Muscle layer of colon (tissue), 2 donors: Measurements from ENCODE around the gene SERPINA6.
"Not testable (repeated sequence)": the region's sequence is repeated elsewhere in the genome, so short reads cannot be mapped to it uniquely, and the experiment has no call there.

Source experiments
- H3K27ac ChIP-seq: one replicate; pipeline ENCODE4 v1.7.0; 2013; ENCODE audit warnings: low read depth, mild to moderate bottlenecking, low read length, moderate library complexity
- H3K27me3 ChIP-seq, 2 donors: one replicate each; pipeline ENCODE4 v1.7.0; 2013; ENCODE audit warnings: low read length in 2 of 2, mild to moderate bottlenecking in 2 of 2; ENCODE audit not compliant: insufficient read depth in 2 of 2, control insufficient read depth in 1 of 2
- H3K36me3 ChIP-seq: one replicate; pipeline ENCODE4 v1.7.0; 2013; ENCODE audit warnings: mild to moderate bottlenecking, low read length; ENCODE audit not compliant: insufficient read depth
- H3K4me1 ChIP-seq: one replicate; pipeline ENCODE4 v1.7.0; 2013; ENCODE audit warnings: mild to moderate bottlenecking, low read length; ENCODE audit not compliant: insufficient read depth
- H3K4me3 ChIP-seq, 2 donors: one replicate each; pipeline ENCODE4 v1.7.0; 2013; ENCODE audit warnings: low read length in 2 of 2, low read depth in 1 of 2, mild to moderate bottlenecking in 1 of 2, moderate library complexity in 1 of 2
- H3K9ac ChIP-seq: one replicate; pipeline ENCODE4 v1.7.0; 2013; ENCODE audit warnings: low read length
- H3K9me3 ChIP-seq: one replicate; pipeline ENCODE4 v1.7.0; 2013; ENCODE audit warnings: mild to moderate bottlenecking, low read length
- donor health status: abdominal sarcoma.
- donor health status: Adenocarcinoma of cecum.

Gene SERPINA6, protein sequence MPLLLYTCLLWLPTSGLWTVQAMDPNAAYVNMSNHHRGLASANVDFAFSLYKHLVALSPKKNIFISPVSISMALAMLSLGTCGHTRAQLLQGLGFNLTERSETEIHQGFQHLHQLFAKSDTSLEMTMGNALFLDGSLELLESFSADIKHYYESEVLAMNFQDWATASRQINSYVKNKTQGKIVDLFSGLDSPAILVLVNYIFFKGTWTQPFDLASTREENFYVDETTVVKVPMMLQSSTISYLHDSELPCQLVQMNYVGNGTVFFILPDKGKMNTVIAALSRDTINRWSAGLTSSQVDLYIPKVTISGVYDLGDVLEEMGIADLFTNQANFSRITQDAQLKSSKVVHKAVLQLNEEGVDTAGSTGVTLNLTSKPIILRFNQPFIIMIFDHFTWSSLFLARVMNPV

DNA sequence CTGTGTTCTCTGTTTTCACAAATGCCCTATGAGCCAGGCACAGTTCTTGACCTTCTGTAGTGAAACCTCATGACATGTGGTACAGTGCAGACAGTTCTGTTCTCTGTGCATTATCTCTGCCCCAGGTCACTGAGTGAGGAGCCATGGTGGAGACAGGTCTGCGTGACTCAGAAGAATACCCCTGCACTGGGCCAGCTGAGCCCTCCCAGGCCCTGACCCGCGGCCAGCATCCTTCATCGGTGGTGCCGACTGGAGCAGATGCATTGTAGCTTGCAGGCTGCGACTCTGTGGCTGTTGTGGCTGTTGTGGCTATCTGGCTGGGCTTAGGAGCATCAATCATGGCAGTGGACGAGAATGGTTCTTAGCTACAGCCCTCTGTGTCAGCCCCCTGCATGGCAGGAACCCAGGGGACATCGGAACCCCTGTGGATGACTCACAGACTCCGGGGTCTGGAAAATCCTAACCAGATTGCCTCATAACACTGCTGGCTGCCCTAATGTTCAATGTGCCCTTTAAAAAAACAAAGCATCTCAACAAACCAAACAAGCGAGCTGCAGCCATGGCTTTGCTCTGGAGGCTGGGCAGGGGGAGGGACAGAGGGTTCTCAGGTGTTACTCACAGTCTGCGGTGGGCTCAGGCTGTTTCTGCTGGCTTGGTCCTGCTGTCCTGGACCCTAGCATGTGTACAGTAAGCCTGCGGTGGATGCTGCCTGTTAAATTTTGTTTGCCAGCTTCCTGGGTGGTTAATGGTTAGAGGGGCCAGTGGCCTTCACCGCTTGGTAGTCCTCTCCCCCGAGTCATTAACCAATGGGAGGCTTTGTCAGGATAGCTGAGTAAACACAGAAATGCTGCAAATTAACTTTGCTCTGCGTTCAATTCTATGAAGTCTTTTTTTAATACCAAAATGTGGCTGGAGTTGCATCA lies at the start of gene SERPINA6:
Gene SERPINA6, minus strand, starts transcription at position 689 of the 923 bp plus-strand sequence. CDS start 8,688 bp downstream, outside the sequence.
- Histone ChIP-seq H3K9me3 (no peaks in the 10 kb centered on the region), H3K4me1 (no peaks in the 10 kb centered on the region), H3K9ac (no peak within 1 kb of the TSS), H3K4me3 (no peak within 1 kb of the TSS), H3K27ac (no peak within 1 kb of the TSS), H3K27me3 (no peaks in the 10 kb centered on the region), H3K36me3 (no peaks in the 10 kb centered on the region)

DNA sequence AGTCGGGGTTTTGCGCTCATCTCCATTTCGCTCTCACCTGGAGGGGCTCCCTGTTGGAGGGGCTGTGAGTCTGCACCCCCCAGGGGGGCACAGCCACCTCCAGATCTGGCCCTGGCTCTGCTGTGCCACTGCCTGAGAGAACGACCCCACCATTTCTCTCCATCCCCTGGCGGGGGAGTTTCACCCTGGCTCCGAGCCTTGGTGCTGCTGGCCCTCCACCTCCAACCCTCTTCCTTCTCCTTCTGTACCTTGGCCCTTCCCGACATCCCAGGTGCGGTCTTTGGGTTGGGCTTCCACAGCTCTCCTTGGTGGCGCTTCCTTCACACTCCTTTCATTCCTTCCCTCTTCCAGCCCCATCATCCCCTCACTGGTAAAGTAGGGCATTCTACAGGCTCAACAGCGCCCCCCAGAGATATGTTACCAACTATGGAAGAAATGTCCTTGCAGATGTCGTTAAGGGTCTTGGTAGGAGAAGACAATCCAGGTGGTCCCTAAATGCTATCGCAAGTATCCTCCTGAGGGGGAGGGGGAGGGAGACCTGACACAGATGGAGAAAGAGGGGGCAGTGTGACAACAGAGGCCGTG lies 49.0 kb upstream of the SERPINA6 start:
- no peak overlapping the region for H3K4me3 ChIP-seq
- H3K9me3 ChIP-seq: no peaks in the 10 kb centered on the region
- H3K4me1 ChIP-seq: no peaks in the 10 kb centered on the region
- no peaks in the 10 kb centered on the region for H3K27me3 ChIP-seq
- H3K27ac ChIP-seq: no peak overlapping the region
- no peaks in the 10 kb centered on the region for H3K36me3 ChIP-seq
- H3K9ac ChIP-seq: no peak overlapping the region

DNA sequence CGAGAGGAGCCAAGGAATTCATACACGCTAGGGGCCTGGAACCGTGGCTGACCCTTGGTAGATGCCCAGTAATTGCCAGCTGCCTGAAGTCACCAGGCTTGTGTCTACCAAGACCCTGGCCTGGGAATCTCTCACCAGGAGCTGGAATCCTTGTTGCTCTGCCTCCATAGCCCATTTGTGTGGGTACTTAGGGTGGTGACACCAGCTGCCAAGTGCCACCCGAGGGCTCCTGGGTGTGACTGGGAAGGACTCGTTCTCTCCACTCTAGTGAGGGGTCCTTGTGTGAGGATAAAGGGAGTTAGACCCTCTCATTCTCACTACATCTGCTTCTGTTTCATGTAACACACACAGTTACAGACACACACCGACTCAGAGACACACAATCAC lies 47.4 kb upstream of the SERPINA6 start:
- Histone ChIP-seq H3K9ac (no peak overlapping the region), H3K27ac (no peak overlapping the region), H3K36me3 (no peaks in the 10 kb centered on the region), H3K4me3 (no peak overlapping the region), H3K4me1 (no peaks in the 10 kb centered on the region), H3K27me3 (no peaks in the 10 kb centered on the region), H3K9me3 (no peaks in the 10 kb centered on the region)

DNA sequence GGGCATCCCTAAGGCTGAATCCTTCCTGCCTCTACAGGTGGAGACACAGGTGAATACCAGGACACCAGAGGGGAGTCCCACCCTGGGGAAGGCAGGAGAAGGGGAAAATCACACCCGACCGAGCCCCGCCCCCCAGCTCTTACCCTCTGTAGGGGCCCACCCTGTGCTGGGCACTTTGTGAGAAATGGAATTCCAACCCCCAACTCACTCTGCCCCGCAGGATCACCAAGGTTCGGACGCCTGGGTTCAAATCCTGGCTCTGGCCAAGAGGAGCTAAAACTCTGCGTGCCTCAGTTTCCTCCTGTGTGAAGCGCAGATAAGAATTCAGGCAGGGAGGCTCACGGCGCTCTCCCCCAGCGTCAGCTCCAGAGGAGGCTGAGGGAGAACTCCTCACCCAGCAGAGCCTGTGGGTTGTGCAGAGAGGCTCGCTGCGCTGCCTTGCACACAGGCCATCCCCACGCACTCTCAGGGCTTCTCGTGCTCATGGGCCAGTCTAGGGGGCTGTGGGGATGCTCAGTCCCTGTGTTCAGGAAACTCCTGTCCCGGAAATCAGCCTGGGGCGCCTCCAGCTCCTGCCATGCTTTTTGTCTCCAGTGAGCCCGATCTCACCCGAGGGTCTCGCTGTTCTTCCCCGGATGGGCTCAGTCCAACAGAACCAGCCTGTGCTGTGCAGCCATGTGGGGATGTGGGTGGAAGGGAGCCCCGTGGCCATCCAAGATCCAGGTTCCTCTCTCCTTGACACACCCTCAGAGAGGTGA lies 46.8 kb upstream of the SERPINA6 start:
- not testable (repeated sequence) for H3K9me3 ChIP-seq, H3K27me3 ChIP-seq, H3K36me3 ChIP-seq, H3K4me1 ChIP-seq, H3K4me3 ChIP-seq, H3K27ac ChIP-seq, H3K9ac ChIP-seq

DNA sequence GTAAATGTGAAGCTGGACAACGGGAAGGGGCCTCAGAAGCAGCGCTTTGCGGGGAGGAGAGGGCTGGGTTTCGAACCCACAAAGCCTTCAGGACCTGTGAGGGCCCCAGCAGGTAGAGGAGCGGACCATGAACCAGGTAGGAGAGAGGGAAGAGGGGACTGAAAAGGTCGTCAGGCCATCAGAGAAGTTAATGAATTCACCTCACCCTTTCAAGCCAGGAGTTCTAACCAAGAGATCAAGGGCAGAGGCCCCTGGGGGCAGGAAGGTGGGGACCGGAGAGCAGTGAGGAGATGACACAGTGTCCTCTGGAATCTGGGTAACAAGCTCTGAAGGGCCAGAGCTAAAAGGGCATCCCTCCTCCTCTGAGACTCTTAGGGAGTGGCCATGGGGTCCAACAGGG lies 45.8 kb upstream of the SERPINA6 start:
- H3K27me3 ChIP-seq: no peaks in the 10 kb centered on the region
- H3K4me3 ChIP-seq: no peak overlapping the region
- H3K9ac ChIP-seq: no peak overlapping the region
- no peak overlapping the region for H3K27ac ChIP-seq
- H3K4me1 ChIP-seq: no peaks in the 10 kb centered on the region
- no peaks in the 10 kb centered on the region for H3K36me3 ChIP-seq
- no peaks in the 10 kb centered on the region for H3K9me3 ChIP-seq

DNA sequence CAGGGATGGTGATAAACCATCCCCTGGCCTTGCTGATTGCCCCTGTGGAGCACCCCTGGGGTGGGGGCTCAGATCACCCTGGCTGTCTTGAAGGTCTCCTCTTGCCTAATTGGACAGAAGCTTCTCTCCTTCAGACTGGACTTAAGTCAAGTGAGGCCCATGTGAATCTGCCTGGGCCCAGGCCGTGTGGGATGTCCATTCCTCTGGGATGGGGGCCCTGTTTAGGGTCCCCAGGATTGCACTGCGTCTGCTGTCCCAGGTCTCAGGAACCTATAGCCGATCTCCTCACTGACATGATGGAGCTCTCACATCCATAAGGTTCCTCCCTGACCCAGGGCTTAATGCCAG lies 45.1 kb upstream of the SERPINA6 start:
- H3K4me1 ChIP-seq: no peaks in the 10 kb centered on the region
- no peak overlapping the region for H3K9ac ChIP-seq
- H3K36me3 ChIP-seq: no peaks in the 10 kb centered on the region
- no peak overlapping the region for H3K27ac ChIP-seq
- H3K27me3 ChIP-seq: no peaks in the 10 kb centered on the region
- no peak overlapping the region for H3K4me3 ChIP-seq
- H3K9me3 ChIP-seq: no peaks in the 10 kb centered on the region

DNA sequence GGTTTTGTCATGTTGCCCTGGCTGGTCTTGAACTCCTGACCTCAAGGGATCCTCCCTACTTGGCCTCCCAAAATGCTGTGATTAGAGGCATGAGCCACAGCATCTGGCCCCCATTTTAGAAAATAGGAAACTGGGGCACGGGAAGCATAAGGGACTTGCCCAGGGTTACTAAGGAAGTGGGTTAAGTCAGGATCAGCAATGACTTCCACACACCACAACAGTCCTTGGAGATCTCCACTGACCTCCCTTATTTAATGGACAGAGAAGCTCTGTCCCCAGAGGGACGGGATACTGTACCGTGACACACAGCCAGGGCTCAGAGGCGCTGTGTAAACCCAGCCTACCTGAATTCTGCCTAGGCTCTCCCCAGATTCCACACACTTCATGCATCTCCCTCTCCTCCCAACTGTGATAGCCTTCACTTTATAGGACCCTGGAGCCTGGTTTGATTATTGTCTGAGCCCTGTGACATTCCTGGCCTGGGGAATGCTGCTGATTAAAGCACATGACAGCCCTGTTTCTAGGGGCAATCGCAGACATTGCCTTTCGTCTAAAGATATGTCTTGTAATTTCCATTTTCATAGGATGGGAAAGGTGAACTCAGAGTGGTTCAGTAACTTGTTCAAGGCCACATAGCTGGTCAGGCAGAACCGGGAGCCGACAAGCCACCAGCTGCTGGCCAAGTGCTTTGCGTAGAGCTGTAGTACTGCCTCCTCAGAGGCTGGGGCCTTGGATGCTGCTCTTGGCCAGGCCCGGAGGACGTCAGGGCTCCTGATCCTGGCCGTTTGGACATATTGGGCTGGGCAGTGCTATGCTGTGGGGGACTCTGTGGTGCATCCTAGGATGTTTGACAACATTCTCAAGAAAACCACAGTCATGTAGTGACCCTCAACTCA lies 44.5 kb upstream of the SERPINA6 start:
- Histone ChIP-seq H3K4me1 (no peaks in the 10 kb centered on the region), H3K27ac (no peak overlapping the region), H3K36me3 (no peaks in the 10 kb centered on the region), H3K9me3 (no peaks in the 10 kb centered on the region), H3K9ac (no peak overlapping the region), H3K4me3 (no peak overlapping the region), H3K27me3 (no peaks in the 10 kb centered on the region)

DNA sequence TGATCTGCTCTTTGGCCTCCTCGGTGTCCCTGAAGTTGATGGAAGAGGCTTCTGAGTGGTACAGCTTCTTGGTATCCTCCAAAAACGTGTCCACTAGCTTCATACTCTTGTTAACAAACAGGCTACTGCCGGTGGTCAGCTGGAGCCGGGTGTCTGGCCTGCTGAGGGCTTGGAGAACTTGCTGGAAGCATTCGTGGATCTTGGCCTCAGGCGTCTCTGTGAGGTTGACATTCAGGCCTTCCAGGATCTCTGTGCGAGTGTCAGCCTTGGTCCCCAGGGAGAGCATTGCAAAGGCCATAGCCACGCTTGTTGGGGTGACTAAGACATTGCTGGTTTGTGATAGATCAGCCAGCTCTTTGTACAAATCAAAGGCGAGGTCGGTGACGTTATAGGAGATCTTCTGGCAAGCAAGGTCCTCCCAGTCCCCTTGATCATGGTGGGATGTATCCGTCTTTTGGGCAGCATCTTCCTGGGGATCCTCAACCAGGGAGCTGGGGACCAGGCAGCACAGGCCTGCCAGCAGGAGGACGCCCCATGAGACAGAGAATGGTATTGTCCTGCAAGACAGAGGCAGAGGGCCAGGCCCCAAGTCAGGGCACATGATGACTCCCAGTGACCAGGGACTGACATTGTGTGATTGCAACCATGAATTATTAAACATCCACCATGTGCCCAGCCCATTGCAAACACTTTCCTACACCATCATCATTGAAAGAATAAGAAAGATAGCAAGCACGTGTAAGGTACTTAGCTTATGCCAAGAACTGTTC lies 43.2 kb upstream of the SERPINA6 start, which contains the start of gene SERPINA2:
Gene SERPINA2, minus strand, starts transcription at position 553 of the 770 bp plus-strand sequence.
- Histone ChIP-seq H3K9me3 (no peaks in the 10 kb centered on the region), H3K4me3 (no peak within 1 kb of the TSS), H3K4me1 (no peaks in the 10 kb centered on the region), H3K27me3 (no peaks in the 10 kb centered on the region), H3K27ac (no peak within 1 kb of the TSS), H3K9ac (no peak within 1 kb of the TSS), H3K36me3 (no peaks in the 10 kb centered on the region)

DNA sequence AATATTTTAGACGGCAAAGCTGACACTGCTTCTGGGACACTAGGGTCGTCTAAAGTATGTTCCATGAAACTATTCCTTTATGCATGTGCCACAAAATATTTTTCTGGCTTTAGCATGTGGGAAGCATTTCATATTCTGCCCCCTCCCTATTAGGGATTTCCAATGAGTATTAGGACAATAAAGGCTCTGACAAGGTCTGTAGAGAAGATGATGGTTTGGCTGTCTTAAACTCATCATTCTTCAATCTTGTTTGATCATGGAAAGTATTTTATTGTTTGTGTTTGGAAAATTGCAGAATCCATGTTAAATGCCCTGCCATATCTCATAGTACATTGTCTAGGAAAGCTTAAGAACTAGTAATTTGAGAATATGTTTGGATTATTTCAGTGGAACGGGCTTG lies 42.5 kb upstream of the SERPINA6 start:
- Histone ChIP-seq H3K27ac (no peak overlapping the region), H3K4me1 (no peaks in the 10 kb centered on the region), H3K4me3 (no peak overlapping the region), H3K9ac (no peak overlapping the region), H3K9me3 (no peaks in the 10 kb centered on the region), H3K27me3 (no peaks in the 10 kb centered on the region), H3K36me3 (no peaks in the 10 kb centered on the region)

DNA sequence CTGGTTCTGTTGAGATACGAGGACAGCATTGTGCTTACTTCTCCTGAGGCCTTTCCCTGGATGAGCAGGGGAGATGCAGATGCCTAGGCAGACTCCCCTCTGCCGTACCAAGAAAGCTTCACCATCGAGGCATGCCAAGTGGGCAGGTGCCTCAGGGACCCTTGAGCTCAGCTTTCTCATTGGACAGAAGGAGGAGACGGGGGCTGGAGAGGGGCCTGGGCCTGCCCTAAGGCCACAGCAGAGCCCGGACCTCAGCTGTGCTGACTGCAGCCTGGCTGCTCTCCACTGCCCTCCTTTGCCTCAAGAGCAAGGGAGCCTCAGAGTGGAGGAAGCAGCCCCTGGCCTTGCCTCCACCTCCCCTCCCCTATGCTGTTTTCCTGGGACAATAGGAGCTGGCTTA lies 41.8 kb upstream of the SERPINA6 start:
- Histone ChIP-seq H3K27ac (no peak overlapping the region), H3K9ac (no peak overlapping the region), H3K36me3 (no peaks in the 10 kb centered on the region), H3K27me3 (no peaks in the 10 kb centered on the region), H3K9me3 (no peaks in the 10 kb centered on the region), H3K4me3 (no peak overlapping the region), H3K4me1 (no peaks in the 10 kb centered on the region)
